ENCODE data around the gene WDR81. TPM values are rescaled to one million over a fixed set of nuclear protein-coding genes. Genes with fewer than 3 reads are reported as not detected.

Gene WDR81
- total RNA-seq, 1 donor from 2014 or later = 70.4 TPM

GRCh38 chr17:1782171-1782567 is 57.7 kb downstream of the WDR81 start:
- Histone ChIP-seq H3K36me3 (peaks cover 0 to 6% of the 10 kb centered on the region in 2 donors), H3K4me1 (peaks cover 1 to 44% of the 10 kb centered on the region in 2 donors), H3K27ac (peak overlapping the region; percentile 87 to 94), H3K27me3 (no peaks in the 10 kb centered on the region), H3K4me3 (peak overlapping the region in 1 of 2 donors; percentile 13), H3K9me3 (no peaks in the 10 kb centered on the region)
- no peak for TF ChIP-seq CTCF (IDR thresholded peaks at IDR 0.05)
- no peak for DNase-seq (ENCODE audit: low spot score in 2 of 2)
- intact Hi-C loops (cut with DNase I) = loop anchor here (1.0 to 10.0 kb wide), 2 partner anchors 65 to 207 kb away; no protein-coding TSS in a partner anchor

- Histone ChIP-seq H3K4me3 (peak overlapping the region in 1 of 2 donors; percentile 20), H3K9me3 (no peaks in the 10 kb centered on the region), H3K36me3 (no peaks in the 10 kb centered on the region), H3K27me3 (no peaks in the 10 kb centered on the region), H3K27ac (peak overlapping the region; percentile 87 to 94), H3K4me1 (peaks cover 4 to 51% of the 10 kb centered on the region in 2 donors)
- intact Hi-C loops (cut with DNase I) = loop anchor here (1.0 to 10.0 kb wide), 2 partner anchors 63 to 208 kb away; no protein-coding TSS in a partner anchor
- DNase-seq (ENCODE audit: low spot score in 2 of 2) = no peak
- no peak for TF ChIP-seq CTCF (IDR thresholded peaks at IDR 0.05)
Observed at GRCh38 chr17:1783271-1783670, 58.8 kb downstream of the WDR81 start.

- Histone ChIP-seq H3K27me3 (no peaks in the 10 kb centered on the region), H3K4me1 (peaks cover 4 to 51% of the 10 kb centered on the region in 2 donors), H3K4me3 (peak overlapping the region in 1 of 2 donors; percentile 20), H3K9me3 (no peaks in the 10 kb centered on the region), H3K36me3 (no peaks in the 10 kb centered on the region), H3K27ac (peak overlapping the region; percentile 87 to 94)
- TF ChIP-seq CTCF (IDR thresholded peaks at IDR 0.05) = peak; percentile 58 to 63 (median 61)
- DNase-seq (ENCODE audit: low spot score in 2 of 2) = peak; percentile 65 to 94
- intact Hi-C loops (cut with DNase I) = loop anchor here (1.0 to 10.0 kb wide), 3 partner anchors 59 to 209 kb away; partner anchors contain the start of gene WDR81
Observed at GRCh38 chr17:1783834-1784611, 59.5 kb downstream of the WDR81 start.

- intact Hi-C loops (cut with DNase I) = loop anchor here (2.0 to 10.0 kb wide), 2 partner anchors 61 to 211 kb away; partner anchors contain the start of gene WDR81
- DNase-seq (ENCODE audit: low spot score in 2 of 2) = no peak
- Histone ChIP-seq H3K36me3 (no peaks in the 10 kb centered on the region), H3K27ac (peak overlapping the region; percentile 87 to 93), H3K4me1 (peaks cover 4 to 37% of the 10 kb centered on the region in 2 donors), H3K4me3 (no peak overlapping the region), H3K27me3 (no peaks in the 10 kb centered on the region), H3K9me3 (no peaks in the 10 kb centered on the region)
- no peak for TF ChIP-seq CTCF (IDR thresholded peaks at IDR 0.05)
Observed at GRCh38 chr17:1785930-1786329, 61.4 kb downstream of the WDR81 start.

GRCh38 chr17:1786708-1787107 is 62.2 kb downstream of the WDR81 start:
- no peak for DNase-seq (ENCODE audit: low spot score in 2 of 2)
- no peak overlapping the region for H3K4me3 ChIP-seq
- H3K27me3 ChIP-seq = no peaks in the 10 kb centered on the region
- no peaks in the 10 kb centered on the region for H3K36me3 ChIP-seq
- TF ChIP-seq CTCF (IDR thresholded peaks at IDR 0.05) = no peak
- H3K4me1 ChIP-seq = peaks cover 4 to 34% of the 10 kb centered on the region in 2 donors
- intact Hi-C loops (cut with DNase I) = loop anchor here (10.0 kb wide), 1 partner anchor 212 kb away; no protein-coding TSS in a partner anchor
- H3K9me3 ChIP-seq = no peaks in the 10 kb centered on the region
- peak overlapping the region; percentile 87 to 93 for H3K27ac ChIP-seq
